ENCODE measurements around the gene ITGAL.

Gene ITGAL

DNA sequence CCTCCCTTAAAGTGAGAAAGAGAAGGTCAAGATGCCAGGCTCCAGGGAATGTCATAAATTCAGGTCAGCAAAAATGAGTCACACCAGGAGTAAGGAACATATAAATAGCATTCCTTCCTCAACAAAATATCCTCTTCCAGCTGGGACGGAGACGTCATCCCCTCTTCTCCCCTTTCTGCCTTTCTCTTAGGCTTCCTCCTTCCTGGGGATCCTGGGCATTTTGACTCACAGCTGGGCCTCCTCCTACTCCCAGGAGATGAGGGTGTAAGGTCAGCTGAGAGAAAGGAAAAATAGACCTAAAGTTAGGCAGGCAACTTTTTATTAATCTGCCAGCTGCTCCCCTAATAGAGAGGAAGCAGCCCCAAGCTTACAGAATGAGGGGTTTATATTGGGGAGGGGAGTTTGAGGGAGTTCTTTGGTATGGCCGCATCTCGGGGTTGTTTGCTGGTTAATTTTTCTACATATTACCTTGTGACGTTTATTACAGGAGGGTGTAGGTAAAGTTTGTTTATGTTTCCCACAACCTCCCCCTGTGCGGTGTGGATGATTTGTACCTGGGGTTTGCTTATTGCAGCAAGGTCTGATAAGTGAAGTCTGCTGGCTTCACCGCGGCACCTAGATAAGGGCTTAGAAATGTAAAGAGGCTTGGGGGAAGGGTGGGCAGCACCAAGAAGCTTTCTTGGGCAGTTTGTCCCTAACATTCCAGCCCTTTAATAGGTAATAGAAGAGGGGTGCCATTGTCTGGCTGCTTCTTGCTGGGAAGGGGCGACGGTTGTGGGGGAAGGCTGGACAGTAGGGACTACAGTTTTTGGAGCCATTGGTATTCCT, 69.2 kb downstream of the ITGAL start:
- no peak for TF ChIP-seq POLR2AphosphoS5 (IDR thresholded peaks at IDR 0.05; ENCODE audit: low read depth, low read length)
- no peak for TF ChIP-seq TAF1 (IDR thresholded peaks at IDR 0.05; ENCODE audit: borderline replicate concordance, low read depth, low read length)
- TF ChIP-seq POLR2A (IDR thresholded peaks at IDR 0.05; ENCODE audit: low read depth, low read length): no peak
- DNase-seq (ENCODE audit: insufficient read length) (no peak), FAIRE-seq (no peak)

DNA sequence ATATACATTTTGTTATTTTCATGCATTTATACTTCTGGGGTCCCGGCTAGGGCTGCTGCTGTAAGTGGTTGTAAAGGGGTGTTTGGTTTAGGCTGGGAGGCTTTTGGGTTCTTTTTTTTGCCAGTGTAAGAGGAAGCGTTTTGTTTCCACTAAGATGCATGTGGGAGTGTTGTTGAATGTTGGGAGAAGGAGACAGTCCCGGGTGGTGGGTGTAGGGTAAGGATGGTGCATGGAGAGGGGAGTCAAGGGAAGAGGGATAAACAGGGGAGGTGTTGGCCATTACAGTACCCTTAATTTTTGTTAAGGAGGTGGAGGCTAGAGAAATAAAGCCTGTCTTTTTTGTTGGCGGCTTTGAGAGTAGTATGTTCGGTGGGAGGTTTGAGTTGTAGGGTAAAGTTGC, 70.5 kb downstream of the ITGAL start:
- no peak for FAIRE-seq
- TF ChIP-seq TAF1 (IDR thresholded peaks at IDR 0.05; ENCODE audit: borderline replicate concordance, low read depth, low read length): no peak
- TF ChIP-seq POLR2A (IDR thresholded peaks at IDR 0.05; ENCODE audit: low read depth, low read length): no peak
- no peak for TF ChIP-seq POLR2AphosphoS5 (IDR thresholded peaks at IDR 0.05; ENCODE audit: low read depth, low read length)
- DNase-seq (ENCODE audit: insufficient read length): no peak

DNA sequence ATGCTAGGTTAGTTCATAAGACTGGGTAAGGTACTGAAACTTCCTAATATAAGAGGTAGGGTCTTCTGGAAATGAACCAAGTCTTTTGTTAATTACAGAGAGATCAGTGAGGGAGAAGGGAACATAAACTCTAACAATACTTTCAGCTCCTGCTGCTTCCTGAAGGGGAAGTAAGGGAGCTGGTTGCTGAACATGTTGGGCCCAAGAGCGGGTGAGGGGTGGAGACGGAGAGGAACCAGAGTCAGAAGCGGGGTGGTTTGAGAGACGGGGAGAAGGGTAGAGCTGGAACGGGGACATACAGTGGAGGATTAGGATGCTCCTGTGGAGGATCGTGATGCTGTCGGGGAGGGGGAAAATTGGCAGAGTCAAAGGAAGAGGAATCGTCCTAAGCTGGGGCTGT, 73.6 kb downstream of the ITGAL start:
- no peak for DNase-seq (ENCODE audit: insufficient read length)
- TF ChIP-seq POLR2AphosphoS5 (IDR thresholded peaks at IDR 0.05; ENCODE audit: low read depth, low read length): no peak
- no peak for TF ChIP-seq TAF1 (IDR thresholded peaks at IDR 0.05; ENCODE audit: borderline replicate concordance, low read depth, low read length)
- TF ChIP-seq POLR2A (IDR thresholded peaks at IDR 0.05; ENCODE audit: low read depth, low read length): no peak
- no peak for FAIRE-seq

DNA sequence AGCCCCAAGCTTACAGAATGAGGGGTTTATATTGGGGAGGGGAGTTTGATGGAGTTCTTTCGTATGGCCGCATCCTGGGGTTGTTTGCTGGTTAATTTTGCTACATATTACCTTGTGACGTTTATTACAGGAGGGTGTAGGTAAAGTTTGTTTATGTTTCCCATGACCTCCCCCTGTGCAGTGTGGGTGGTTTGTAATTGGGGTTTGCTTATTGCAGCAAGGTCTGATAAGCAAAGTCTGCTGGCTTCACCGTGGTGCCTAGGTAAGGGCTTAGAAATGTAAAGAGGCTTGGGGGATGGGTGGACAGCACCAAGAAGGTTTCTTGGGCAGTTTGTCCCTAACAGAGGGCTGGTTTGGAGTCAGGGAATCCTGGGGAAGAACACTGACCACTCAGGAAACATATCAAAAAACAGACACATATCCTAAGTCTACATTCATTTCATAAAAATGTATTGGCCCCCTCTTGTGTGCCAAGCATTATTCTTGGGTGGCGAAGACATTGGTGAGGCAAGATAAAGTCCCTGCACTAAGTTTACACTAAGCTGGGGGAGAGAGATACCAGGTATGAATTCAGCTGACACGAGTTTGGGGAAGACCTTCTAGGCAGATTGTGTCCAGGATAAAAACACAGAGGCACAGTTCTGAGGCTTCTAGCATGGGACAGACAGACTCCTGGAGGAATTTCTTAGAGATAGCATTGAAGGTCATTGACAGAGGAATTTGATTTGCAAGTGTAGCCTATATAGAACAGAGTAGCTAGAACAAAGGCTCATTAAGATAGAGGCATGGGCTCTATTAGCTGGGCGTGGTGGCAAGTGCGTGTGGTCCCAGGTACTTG, 76.1 kb downstream of the ITGAL start:
- TF ChIP-seq TAF1 (IDR thresholded peaks at IDR 0.05; ENCODE audit: borderline replicate concordance, low read depth, low read length) (no peak), POLR2A (IDR thresholded peaks at IDR 0.05; ENCODE audit: low read depth, low read length) (no peak), POLR2AphosphoS5 (IDR thresholded peaks at IDR 0.05; ENCODE audit: low read depth, low read length) (no peak)
- DNase-seq (ENCODE audit: insufficient read length) (no peak), FAIRE-seq (no peak)

GRCh38 chr16:30551781-30552180, 79.2 kb downstream of the ITGAL start:
- FAIRE-seq: no peak
- TF ChIP-seq POLR2A (IDR thresholded peaks at IDR 0.05; ENCODE audit: low read depth, low read length): no peak
- no peak for TF ChIP-seq POLR2AphosphoS5 (IDR thresholded peaks at IDR 0.05; ENCODE audit: low read depth, low read length)
- no peak for TF ChIP-seq TAF1 (IDR thresholded peaks at IDR 0.05; ENCODE audit: borderline replicate concordance, low read depth, low read length)
- DNase-seq (ENCODE audit: insufficient read length): no peak

GRCh38 chr16:30552956-30553355, 80.4 kb downstream of the ITGAL start:
- FAIRE-seq: no peak
- DNase-seq (ENCODE audit: insufficient read length): no peak
- TF ChIP-seq TAF1 (IDR thresholded peaks at IDR 0.05; ENCODE audit: borderline replicate concordance, low read depth, low read length) (no peak), POLR2AphosphoS5 (IDR thresholded peaks at IDR 0.05; ENCODE audit: low read depth, low read length) (no peak), POLR2A (IDR thresholded peaks at IDR 0.05; ENCODE audit: low read depth, low read length) (no peak)

DNA sequence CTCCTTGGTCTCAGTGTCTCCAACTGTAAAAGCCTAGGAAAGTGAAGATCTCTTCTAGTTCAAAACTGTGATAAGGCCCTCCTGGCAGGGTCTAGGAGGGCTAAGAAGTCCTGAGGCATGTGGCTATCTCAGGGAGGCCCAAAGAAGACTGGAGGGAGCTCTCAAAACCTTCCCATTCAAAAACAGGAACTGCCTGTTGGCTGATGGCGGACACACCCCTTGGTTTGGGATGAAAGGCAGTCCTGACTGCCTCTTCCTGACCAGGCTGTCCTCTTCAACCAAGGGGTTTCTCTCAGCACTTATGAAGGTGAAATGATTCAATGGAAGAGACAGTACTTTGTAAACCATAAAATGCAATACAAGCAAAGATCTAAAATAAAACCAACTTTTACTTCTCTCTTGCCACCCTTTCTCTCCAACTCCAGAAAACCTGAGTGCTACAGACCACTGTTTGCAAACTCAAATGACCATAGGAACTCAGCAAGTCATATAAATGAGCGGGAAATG, 80.9 kb downstream of the ITGAL start:
- no peak for FAIRE-seq
- DNase-seq (ENCODE audit: insufficient read length): no peak
- no peak for TF ChIP-seq POLR2AphosphoS5 (IDR thresholded peaks at IDR 0.05; ENCODE audit: low read depth, low read length)
- TF ChIP-seq POLR2A (IDR thresholded peaks at IDR 0.05; ENCODE audit: low read depth, low read length): no peak
- TF ChIP-seq TAF1 (IDR thresholded peaks at IDR 0.05; ENCODE audit: borderline replicate concordance, low read depth, low read length): no peak

DNA sequence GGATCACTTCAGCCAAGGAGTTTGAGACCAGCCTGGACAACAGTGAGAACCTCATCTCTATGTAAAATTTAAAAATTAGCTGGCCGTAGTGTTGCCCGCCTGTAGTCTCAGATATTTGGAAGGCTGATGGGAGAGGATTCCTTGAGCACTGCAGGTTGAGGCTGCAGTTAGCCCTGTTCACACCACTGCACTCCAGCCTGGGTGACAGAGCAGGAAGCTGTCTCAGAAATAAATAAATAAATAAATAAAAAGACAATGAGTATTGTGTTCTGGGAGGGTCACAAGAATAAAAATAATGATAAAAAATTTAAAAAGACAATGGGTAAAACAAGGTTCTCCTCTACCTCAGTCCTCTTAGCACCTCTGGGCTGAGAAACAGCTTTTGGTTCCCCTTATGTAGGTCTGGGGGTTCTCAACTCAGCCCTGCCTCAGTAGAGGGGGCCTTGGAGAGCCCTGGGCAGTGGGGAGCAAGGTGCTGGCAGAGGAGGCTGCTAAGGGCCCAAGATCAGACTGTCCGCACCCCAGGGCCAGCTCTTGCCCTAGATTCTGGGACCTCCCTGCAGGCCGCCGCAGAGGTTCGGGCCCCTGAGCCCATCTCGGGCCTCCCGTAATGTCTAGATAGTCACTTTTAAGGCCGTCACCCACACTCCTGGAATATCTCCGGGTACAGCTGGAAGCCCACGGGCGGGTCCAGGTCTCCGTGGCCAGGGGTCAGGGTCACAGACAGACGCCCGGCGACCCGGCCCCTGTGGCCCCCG, 82.2 kb downstream of the ITGAL start:
- FAIRE-seq (no peak), DNase-seq (ENCODE audit: insufficient read length) (no peak)
- no peak for TF ChIP-seq POLR2AphosphoS5 (IDR thresholded peaks at IDR 0.05; ENCODE audit: low read depth, low read length)
- no peak for TF ChIP-seq TAF1 (IDR thresholded peaks at IDR 0.05; ENCODE audit: borderline replicate concordance, low read depth, low read length)
- no peak for TF ChIP-seq POLR2A (IDR thresholded peaks at IDR 0.05; ENCODE audit: low read depth, low read length)

DNA sequence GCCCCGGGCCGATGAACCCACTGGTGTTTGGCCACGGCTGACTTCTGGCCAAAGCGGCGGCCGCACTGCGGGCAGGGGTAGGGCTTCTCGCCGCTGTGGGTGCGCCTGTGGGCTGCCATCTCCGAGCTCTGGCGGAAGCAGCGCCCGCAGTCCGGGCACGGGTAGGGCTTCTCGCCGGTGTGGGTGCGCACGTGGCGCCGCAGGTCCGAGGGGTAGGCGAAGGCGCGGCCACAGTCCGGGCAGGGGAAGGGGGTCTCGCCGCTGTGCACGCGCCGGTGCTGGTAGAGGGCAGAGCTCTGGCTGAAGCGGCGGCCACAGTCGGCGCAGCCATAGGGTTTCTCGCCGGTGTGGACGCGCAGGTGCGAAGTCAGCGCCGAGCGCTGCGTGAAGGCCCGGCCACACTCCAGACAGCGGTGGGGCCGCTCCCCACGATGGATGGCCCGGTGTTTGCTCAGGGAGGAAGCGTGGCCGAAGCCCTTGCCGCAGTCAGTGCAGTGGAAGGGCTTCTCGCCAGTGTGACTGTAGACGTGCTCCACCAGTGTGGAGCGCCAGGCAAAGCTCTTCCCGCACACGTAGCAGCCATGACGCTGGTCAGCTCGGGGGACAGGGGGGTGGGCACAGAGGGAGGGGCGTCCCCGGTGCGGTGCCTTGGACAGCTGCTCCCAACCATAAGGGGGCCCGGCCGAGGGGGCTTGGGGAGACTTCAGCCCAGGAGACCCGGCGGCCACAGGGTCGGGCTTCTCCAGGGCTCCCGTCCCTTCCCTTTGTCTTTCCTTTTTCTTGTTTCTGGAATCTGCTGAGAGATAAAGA, 83.0 kb downstream of the ITGAL start:
- DNase-seq (ENCODE audit: insufficient read length) (no peak), FAIRE-seq (no peak)
- TF ChIP-seq TAF1 (IDR thresholded peaks at IDR 0.05; ENCODE audit: borderline replicate concordance, low read depth, low read length) (no peak), POLR2A (IDR thresholded peaks at IDR 0.05; ENCODE audit: low read depth, low read length) (no peak), POLR2AphosphoS5 (IDR thresholded peaks at IDR 0.05; ENCODE audit: low read depth, low read length) (no peak)

DNA sequence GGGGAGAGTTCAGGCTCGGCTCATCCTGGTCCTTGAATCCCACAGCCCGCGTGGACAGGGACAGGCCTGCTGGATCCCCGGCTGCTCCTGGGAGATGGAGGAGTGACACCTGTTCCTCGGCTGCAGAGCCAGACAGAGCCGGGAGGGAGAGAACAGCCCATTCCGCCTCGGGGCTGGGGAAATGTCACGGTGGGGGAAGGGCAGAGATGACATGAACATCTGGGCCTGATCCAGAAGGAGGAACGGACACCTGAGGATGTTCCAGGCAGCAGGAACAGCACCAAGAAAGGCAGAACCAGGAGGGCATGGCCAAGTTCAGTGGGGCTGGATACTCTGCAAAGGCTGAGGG, 83.6 kb downstream of the ITGAL start:
- no peak for FAIRE-seq
- TF ChIP-seq TAF1 (IDR thresholded peaks at IDR 0.05; ENCODE audit: borderline replicate concordance, low read depth, low read length): no peak
- no peak for TF ChIP-seq POLR2AphosphoS5 (IDR thresholded peaks at IDR 0.05; ENCODE audit: low read depth, low read length)
- no peak for TF ChIP-seq POLR2A (IDR thresholded peaks at IDR 0.05; ENCODE audit: low read depth, low read length)
- no peak for DNase-seq (ENCODE audit: insufficient read length)
